Measurements from ENCODE around the gene BCAN. TPM values are rescaled to one million over a fixed set of nuclear protein-coding genes. Genes with fewer than 3 reads are reported as not detected.
A peak's percentile ranks its signal among the peaks of the same experiment; 100 is the strongest.

BCAN gene
- total RNA-seq, 4 donors from 2014 or later, result 0.45 to 1.0 (median 0.99) TPM; not detected in 1

GRCh38 chr1:156676114-156676819, 34.4 kb downstream of the BCAN start:
- intact Hi-C loops (cut with DNase I), result no loop called here

GRCh38 chr1:156676820-156677615, 35.1 kb downstream of the BCAN start, which contains the start of gene NES:
TSS of gene NES (minus strand) at chr1:156677407. CDS start at chr1:156677264, 143 bp downstream.
- H3K27me3 ChIP-seq, result peaks cover 0 to 40% (median 6%) of the 10 kb centered on the region in 4 donors
- H3K27ac ChIP-seq (replicated peaks in 1 of 4), result peak within 1 kb of the TSS; percentile 64 to 83 (median 79)
- TF ChIP-seq POLR2AphosphoS5 (IDR thresholded peaks at IDR 0.05), result peak; percentile 51 to 68
- TF ChIP-seq CTCF (IDR thresholded peaks at IDR 0.05), result no peak
- peaks cover 0 to 31% (median 13%) of the 10 kb centered on the region in 4 donors for H3K36me3 ChIP-seq
- no peaks in the 10 kb centered on the region for H3K9me3 ChIP-seq
- H3K4me1 ChIP-seq, result peaks cover 36 to 53% (median 52%) of the 10 kb centered on the region in 4 donors
- intact Hi-C loops (cut with DNase I), result no loop called here
- H3K4me3 ChIP-seq, result peak within 1 kb of the TSS; percentile 49 to 57 (median 56)
- 0% methylated on average over 19 of the region's 70 CpGs for WGBS
- DNase-seq (ENCODE audit: extremely low spot score), result no peak

More at GRCh38 chr1:156676114-156676819, 34.4 kb downstream of the BCAN start:
- peaks cover 0 to 32% (median 6%) of the 10 kb centered on the region in 4 donors for H3K27me3 ChIP-seq
- H3K36me3 ChIP-seq, result peaks cover 0 to 38% (median 15%) of the 10 kb centered on the region in 4 donors
- H3K4me1 ChIP-seq, result peaks cover 40 to 53% (median 53%) of the 10 kb centered on the region in 4 donors
- no peaks in the 10 kb centered on the region for H3K9me3 ChIP-seq
- no peak for DNase-seq (ENCODE audit: extremely low spot score)
- TF ChIP-seq POLR2AphosphoS5 (IDR thresholded peaks at IDR 0.05) (no peak), POLR2A (IDR thresholded peaks at IDR 0.05; ENCODE audit: low read depth) (no peak), EP300 (IDR thresholded peaks at IDR 0.05) (no peak), CTCF (IDR thresholded peaks at IDR 0.05) (no peak)
- WGBS, result 40% methylated on average over 1 of the region's 49 CpGs
- H3K27ac ChIP-seq (replicated peaks in 1 of 4), result peak overlapping the region; percentile 64 to 83 (median 79)
- H3K4me3 ChIP-seq, result peak overlapping the region; percentile 49 to 57 (median 56)

- H3K4me1 ChIP-seq, result peaks cover 36 to 53% (median 52%) of the 10 kb centered on the region in 4 donors
- H3K36me3 ChIP-seq, result peaks cover 0 to 22% (median 6%) of the 10 kb centered on the region in 4 donors
- DNase-seq (ENCODE audit: extremely low spot score), result no peak
- H3K4me3 ChIP-seq, result peak overlapping the region; percentile 49 to 57 (median 56)
- H3K27ac ChIP-seq (replicated peaks in 1 of 4), result peak overlapping the region; percentile 64 to 83 (median 79)
- intact Hi-C loops (cut with DNase I), result loop anchor here (1.0 kb wide), 1 partner anchor 19 kb away; no protein-coding TSS in a partner anchor
- 4% methylated on average over 20 of the region's 22 CpGs for WGBS
- no peaks in the 10 kb centered on the region for H3K9me3 ChIP-seq
- H3K27me3 ChIP-seq, result peaks cover 0 to 45% (median 6%) of the 10 kb centered on the region in 4 donors
- TF ChIP-seq CTCF (IDR thresholded peaks at IDR 0.05) (peak; percentile 83 to 93 (median 92)), POLR2AphosphoS5 (IDR thresholded peaks at IDR 0.05) (peak; percentile 35 to 56), POLR2A (IDR thresholded peaks at IDR 0.05; ENCODE audit: low read depth) (no peak)
Observed at GRCh38 chr1:156677616-156678596, 36.0 kb downstream of the BCAN start.

GRCh38 chr1:156680056-156680455, 38.1 kb downstream of the BCAN start:
- intact Hi-C loops (cut with DNase I), result loop anchor here (10.0 kb wide), 1 partner anchor 205 kb away; no protein-coding TSS in a partner anchor
- H3K4me1 ChIP-seq, result peaks cover 20 to 33% (median 32%) of the 10 kb centered on the region in 4 donors
- H3K27me3 ChIP-seq, result peaks cover 0 to 54% (median 6%) of the 10 kb centered on the region in 4 donors
- TF ChIP-seq POLR2AphosphoS5 (IDR thresholded peaks at IDR 0.05) (no peak), EP300 (IDR thresholded peaks at IDR 0.05) (no peak), CTCF (IDR thresholded peaks at IDR 0.05) (no peak), POLR2A (IDR thresholded peaks at IDR 0.05; ENCODE audit: low read depth) (no peak)
- no peaks in the 10 kb centered on the region for H3K9me3 ChIP-seq
- no peak overlapping the region for H3K4me3 ChIP-seq
- no peak for DNase-seq (ENCODE audit: extremely low spot score)
- H3K36me3 ChIP-seq, result peaks cover 0 to 2% (median 0%) of the 10 kb centered on the region in 4 donors
- H3K27ac ChIP-seq (replicated peaks in 1 of 4), result no peak overlapping the region
- 61% methylated on average over 2 of the region's 2 CpGs for WGBS
